GM23338 (cell line): Measurements from ENCODE around the gene ACOT8. TPM values are rescaled to one million over a fixed set of nuclear protein-coding genes. Genes with fewer than 3 reads are reported as not detected.

Experiments used
- ATAC-seq: fragments of 200-7000 bp; cut with Tn5 transposase; 3 replicates; pipeline ENCODE4 v1.9.1; 2020
- DNase-seq: peaks from one replicate; pipeline ENCODE4 v3.0.0-alpha.2; 2015; ENCODE audit warnings: low spot score
- H2AFZ ChIP-seq: fragments of 200-600 bp; sonication (generic); 2 replicates; pipeline ENCODE4 v1.8.0; 2016; ENCODE audit warnings: antibody characterized with exemption, mild to moderate bottlenecking, moderate library complexity
- H3F3A ChIP-seq: fragments of 200-600 bp; sonication (generic); replicated peaks from 2 replicates; pipeline ENCODE4 v1.8.0; 2017; ENCODE audit warnings: antibody characterized with exemption, mixed run types, low read depth
- H3K27ac ChIP-seq: fragments of 200-600 bp; sonication (generic); 2 replicates; pipeline ENCODE4 v1.6.1; 2016; ENCODE audit warnings: low read depth
- H3K27me3 ChIP-seq: fragments of 200-600 bp; sonication (generic); 2 replicates; pipeline ENCODE4 v1.8.0; 2016; ENCODE audit warnings: mild to moderate bottlenecking, mixed run types, moderate library complexity; ENCODE audit not compliant: insufficient read depth
- H3K36me3 ChIP-seq: fragments of 200-600 bp; sonication (generic); 2 replicates; pipeline ENCODE4 v1.8.0; 2016; ENCODE audit warnings: mild to moderate bottlenecking; ENCODE audit not compliant: insufficient read depth
- H3K4me1 ChIP-seq: fragments of 200-600 bp; sonication (generic); 2 replicates; pipeline ENCODE4 v1.8.0; 2016; ENCODE audit warnings: mild to moderate bottlenecking, moderate library complexity; ENCODE audit not compliant: insufficient read depth
- H3K4me2 ChIP-seq: fragments of 200-600 bp; sonication (generic); 2 replicates; pipeline ENCODE4 v1.7.1; 2017; ENCODE audit warnings: mixed run types
- H3K4me3 ChIP-seq: fragments of 200-600 bp; sonication (generic); 2 replicates; pipeline ENCODE4 v1.6.1; 2016; ENCODE audit warnings: mixed run types
- H3K79me2 ChIP-seq: fragments of 200-600 bp; sonication (generic); replicated peaks from 2 replicates; pipeline ENCODE4 v1.8.0; 2017; ENCODE audit warnings: mild to moderate bottlenecking; ENCODE audit not compliant: insufficient read depth
- H3K9me2 ChIP-seq: fragments of 200-600 bp; sonication (generic); 2 replicates; pipeline ENCODE4 v1.8.0; 2017; ENCODE audit not compliant: insufficient read depth
- H4K20me1 ChIP-seq: fragments of 200-600 bp; sonication (generic); replicated peaks from 2 replicates; pipeline ENCODE4 v1.8.0; 2017; ENCODE audit warnings: mild to moderate bottlenecking; ENCODE audit not compliant: insufficient read depth
- H3K27ac Mint-ChIP-seq: 2 replicates; pipeline ENCODE4 v1.8.0; 2020; ENCODE audit warnings: inconsistent platforms, mild to moderate bottlenecking, moderate library complexity, mixed read lengths
- H3K27me3 Mint-ChIP-seq: 3 replicates; pipeline ENCODE4 v1.8.0; 2022; ENCODE audit warnings: low read depth, mild to moderate bottlenecking, moderate library complexity, mixed read lengths, inconsistent platforms; ENCODE audit not compliant: insufficient read depth, poor library complexity
- H3K36me3 Mint-ChIP-seq: 3 replicates; pipeline ENCODE4 v1.8.0; 2021; ENCODE audit warnings: low read depth, mild to moderate bottlenecking, inconsistent platforms, moderate library complexity, mixed read lengths
- H3K4me1 Mint-ChIP-seq: 3 replicates; pipeline ENCODE4 v1.8.0; 2020; ENCODE audit warnings: mild to moderate bottlenecking, inconsistent platforms, mixed read lengths
- H3K4me3 Mint-ChIP-seq: 3 replicates; pipeline ENCODE4 v1.8.0; 2021; ENCODE audit warnings: moderate library complexity, mild to moderate bottlenecking, inconsistent platforms, mixed read lengths
- H3K9me3 Mint-ChIP-seq: 3 replicates; pipeline ENCODE4 v1.8.0; 2020; ENCODE audit warnings: moderate library complexity, mild to moderate bottlenecking, inconsistent platforms, mixed read lengths
- CREB1 ChIP-seq: fragments of 250-450 bp; sonication (Bioruptor Pico); IDR thresholded peaks from 2 replicates; pipeline ENCODE4 v1.5.0; 2020; ENCODE audit warnings: low read depth, mild to moderate bottlenecking, moderate library complexity
- CTCF ChIP-seq, 2 experiments: fragments of 200-600 bp in 1 of 2; sonication (generic) in 1 of 2; conservative IDR thresholded peaks; 2 replicates each; pipeline versions ENCODE4 v1.5.1 to v1.6.1; 2016 to 2017; ENCODE audit warnings: antibody characterized with exemption in 2 of 2, low read depth in 2 of 2, mild to moderate bottlenecking in 2 of 2, moderate library complexity in 1 of 2
- ETS1 ChIP-seq: IDR thresholded peaks from 2 replicates; pipeline ENCODE4 v1.6.1; 2016; ENCODE audit warnings: antibody characterized with exemption
- EZH2 ChIP-seq: fragments of 200-600 bp; sonication (generic); IDR thresholded peaks from one replicate; pipeline ENCODE4 v1.8.0; 2017; ENCODE audit warnings: antibody characterized with exemption, mild to moderate bottlenecking, low read depth; ENCODE audit not compliant: unreplicated experiment
- EZH2phosphoT487 ChIP-seq: fragments of 200-600 bp; sonication (generic); IDR thresholded peaks from one replicate; pipeline ENCODE4 v1.8.1; 2018; ENCODE audit warnings: antibody characterized with exemption; ENCODE audit not compliant: unreplicated experiment
- JUNB ChIP-seq: IDR thresholded peaks from one replicate; pipeline ENCODE4 v1.6.1; 2016; ENCODE audit warnings: antibody characterized with exemption; ENCODE audit not compliant: unreplicated experiment
- NANOG ChIP-seq: IDR thresholded peaks from 2 replicates; pipeline ENCODE4 v1.6.1; 2016; ENCODE audit warnings: antibody characterized with exemption, borderline replicate concordance
- POLR2AphosphoS5 ChIP-seq: IDR thresholded peaks from 2 replicates; pipeline ENCODE4 v1.6.1; 2016; ENCODE audit warnings: antibody characterized with exemption, low read depth
- REST ChIP-seq: IDR thresholded peaks from one replicate; pipeline ENCODE4 v1.6.1; 2018; ENCODE audit warnings: antibody characterized with exemption; ENCODE audit not compliant: unreplicated experiment
- STAT1 ChIP-seq: IDR thresholded peaks from one replicate; pipeline ENCODE4 v1.6.1; 2016; ENCODE audit warnings: antibody characterized with exemption; ENCODE audit not compliant: unreplicated experiment
- ZNF114 ChIP-seq: fragments of 250-450 bp; sonication (Bioruptor Pico); IDR thresholded peaks from 2 replicates; pipeline ENCODE4 v1.5.0; 2020; ENCODE audit warnings: mild to moderate bottlenecking, moderate library complexity
- polyA plus RNA-seq: library from polyadenylated mRNA; unstranded; fragments of >200 nt; fragmentation: Nextera tagmentation; extraction: Ambion mirVana; gene quantifications from 2 replicates; pipeline ENCODE4 v1.2.1, GENCODE V29; 2016
- total RNA-seq: library from RNA; depleted of rRNA; stranded (reverse); fragments of >200 nt; shearing (Covaris generic); gene quantifications from 2 replicates; pipeline ENCODE4 v1.2.3, GENCODE V29; 2014

The ACOT8 gene
- total and polyA plus RNA-seq, 2 experiments from 2014 or later: 42.0 to 75.2 TPM

DNA sequence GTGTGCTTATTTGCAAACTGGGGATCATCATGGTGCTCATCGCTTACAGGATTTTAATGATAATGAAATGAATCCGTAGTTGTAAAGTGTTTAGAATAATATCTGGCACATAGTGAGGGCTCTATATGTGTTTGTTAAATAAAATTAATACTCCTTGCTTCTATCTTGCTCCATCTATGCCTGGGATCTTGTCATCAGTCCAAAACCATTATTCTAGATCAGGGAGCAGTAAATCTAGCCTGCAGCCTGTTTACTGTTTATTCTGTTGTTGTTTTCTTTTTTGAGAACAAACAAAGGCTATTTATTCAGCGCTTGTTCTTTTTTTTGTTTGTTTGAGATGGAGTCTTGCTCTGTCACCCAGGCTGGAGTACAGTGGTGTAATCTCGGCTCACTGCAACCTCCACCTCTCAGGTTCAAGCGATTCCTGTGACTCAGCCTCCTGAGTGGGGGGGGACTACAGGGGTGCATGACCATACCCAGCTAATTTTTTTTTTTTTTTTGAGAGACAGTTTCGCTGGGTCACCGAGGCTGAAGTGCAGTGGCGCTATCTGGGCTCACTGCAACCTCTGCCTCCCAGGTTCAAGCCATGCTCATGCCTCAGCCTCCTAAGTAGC, 8.1 kb downstream of the ACOT8 start (continued):
- no peak for TF ChIP-seq CTCF (conservative IDR thresholded peaks at IDR 0.05; ENCODE audit: low read depth in 2 of 2)
- no peak for TF ChIP-seq EZH2phosphoT487
- no peak for TF ChIP-seq JUNB

DNA sequence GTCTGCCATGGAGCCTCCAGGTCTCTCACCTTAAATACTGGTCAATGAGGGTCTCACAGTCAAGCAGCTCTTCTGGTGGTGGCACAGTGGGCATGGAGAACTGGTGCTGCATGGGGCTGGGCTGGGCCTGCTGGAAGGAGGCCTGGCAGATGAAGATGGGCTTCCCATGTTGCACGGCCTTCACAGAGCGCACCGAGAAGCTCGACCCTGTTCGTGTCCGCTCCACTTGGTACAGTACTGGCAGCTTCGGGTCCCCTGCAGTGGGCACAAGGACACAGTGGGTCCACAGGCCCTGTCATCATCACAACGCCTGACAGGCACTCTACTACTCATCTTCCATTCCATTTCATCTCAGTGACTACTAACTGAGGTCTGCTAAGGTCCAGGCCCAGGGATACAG, 8.8 kb downstream of the ACOT8 start:
- Histone ChIP-seq H3K27me3 (no peaks in the 10 kb centered on the region), H3K27ac (no peak overlapping the region), H4K20me1 (no peaks in the 10 kb centered on the region), H3K79me2 (peaks cover 11% of the 10 kb centered on the region), H3F3A (no peaks in the 10 kb centered on the region; the same call in 1 of the 2 replicates), H3K36me3 (peaks cover 15% of the 10 kb centered on the region), H3K4me2 (no peak overlapping the region), H3K9me2 (no peaks in the 10 kb centered on the region), H3K4me1 (peaks cover 19% of the 10 kb centered on the region), H3K4me3 (no peak overlapping the region), H2AFZ (no peak overlapping the region)
- Mint-ChIP-seq H3K4me3 (no peak overlapping the region), H3K9me3 (no peaks in the 10 kb centered on the region), H3K27ac (peak overlapping the region; percentile 47; the same call in 1 of the 2 replicates), H3K4me1 (peaks cover 17% of the 10 kb centered on the region), H3K36me3 (peaks cover 36% of the 10 kb centered on the region), H3K27me3 (peaks cover 11% of the 10 kb centered on the region)
- no peak for TF ChIP-seq STAT1
- TF ChIP-seq NANOG: no peak
- TF ChIP-seq CTCF (conservative IDR thresholded peaks at IDR 0.05; ENCODE audit: low read depth in 2 of 2): no peak
- TF ChIP-seq JUNB: no peak
- no peak for TF ChIP-seq ZNF114 (CRISPR knock-in tag)
- TF ChIP-seq CREB1 (CRISPR knock-in tag): no peak
- TF ChIP-seq REST: no peak
- TF ChIP-seq ETS1: no peak
- no peak for TF ChIP-seq POLR2AphosphoS5
- TF ChIP-seq EZH2: no peak
- DNase-seq (no peak), ATAC-seq (no peak)
